ENCODE data around the gene ASPHD1. TPM values are rescaled to one million over a fixed set of nuclear protein-coding genes. Genes with fewer than 3 reads are reported as not detected.

ASPHD1 gene
- total and polyA plus RNA-seq, 2 of the 4 experiments (the other 2 are of a cell fraction) = 4.1 to 14.5 TPM

DNA sequence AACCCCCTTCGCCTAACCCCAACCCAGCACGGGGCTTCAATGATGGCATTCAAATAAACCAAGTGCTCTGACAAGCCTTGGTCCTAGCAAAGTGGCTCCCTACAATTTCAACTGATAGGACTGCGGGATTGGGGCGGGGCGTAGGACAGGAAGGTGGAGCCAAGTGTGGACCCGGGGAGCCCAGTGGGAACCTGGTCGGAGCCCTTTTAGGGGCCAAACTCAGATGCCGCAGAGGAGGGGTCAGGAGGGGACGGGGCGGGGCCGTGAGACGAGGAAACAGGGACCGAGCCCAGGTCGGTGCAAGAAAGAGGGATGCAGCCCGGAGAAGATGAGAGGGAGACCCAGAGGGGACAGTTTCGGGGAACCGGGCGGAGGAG lies 24.1 kb upstream of the ASPHD1 start:
- DNase-seq (no peak), ATAC-seq (ENCODE audit: low read depth) (peak; percentile 33)
- Histone ChIP-seq H3K56ac (ENCODE audit: extremely low read depth, insufficient read depth, low read length) (no peak overlapping the region), H2BK15ac (ENCODE audit: low read depth, low read length) (no peak overlapping the region), H3K36me3 (ENCODE audit: control insufficient read depth, insufficient read depth, low read length) (no peaks in the 10 kb centered on the region; the same call in 1 of the 2 replicates), H3K18ac (ENCODE audit: low read depth, low read length) (no peak overlapping the region), H2BK120ac (ENCODE audit: low read depth, low read length) (no peak overlapping the region), H3K79me1 (ENCODE audit: low read depth in 1 of 2, low read length in 2 of 2) (no peaks in the 10 kb centered on the region), H2AFZ (replicated peaks; ENCODE audit: low read length, poor library complexity) (peak overlapping the region; percentile 86), H2BK5ac (ENCODE audit: low read depth, low read length, poor library complexity, severe bottlenecking) (no peak overlapping the region), H2AK9ac (replicated peaks; ENCODE audit: low read depth, low read length, poor library complexity) (no peak overlapping the region), H3K4me3 (ENCODE audit: insufficient read depth, low read depth, low read length) (no peak overlapping the region), H3K27me3 (ENCODE audit: control insufficient read depth, insufficient read depth, low read length) (peaks cover 18% of the 10 kb centered on the region), H3K9ac (ENCODE audit: low read depth, low read length) (no peak overlapping the region), H4K20me1 (ENCODE audit: insufficient read depth, low read length) (peaks cover 3% of the 10 kb centered on the region; the same call in 1 of the 2 replicates), H3K4me1 (ENCODE audit: control insufficient read depth, insufficient read depth, low read length) (no peaks in the 10 kb centered on the region), H3K4me2 (ENCODE audit: low read depth, low read length) (peak overlapping the region; percentile 70), H3K14ac (replicated peaks; ENCODE audit: low read depth, low read length) (no peak overlapping the region), H3K23ac (ENCODE audit: low read depth, low read length) (no peak overlapping the region), H4K8ac (ENCODE audit: low read depth in 2 of 2, low read length in 2 of 2) (no peak overlapping the region), H4K91ac (ENCODE audit: insufficient read depth, low read depth, low read length) (no peak overlapping the region), H2BK20ac (ENCODE audit: low read depth, low read length) (no peak overlapping the region), H2AK5ac (ENCODE audit: low read depth, low read length) (no peak overlapping the region), H3K9me3 (ENCODE audit: control insufficient read depth, insufficient read depth, low read length) (no peaks in the 10 kb centered on the region), H3K4ac (ENCODE audit: low read depth, low read length) (no peak overlapping the region), H3K27ac (ENCODE audit: insufficient read depth, low read length) (no peak overlapping the region), H4K5ac (ENCODE audit: low read depth, low read length) (no peak overlapping the region), H3K9me1 (ENCODE audit: insufficient read depth, low read length) (no peaks in the 10 kb centered on the region)
- ChIA-PET CTCF (no interaction called here), POLR2A (ENCODE audit: unreplicated experiment) (no interaction called here)
- TF ChIP-seq SMC3 (IDR thresholded peaks at IDR 0.05; ENCODE audit: low read depth, low read length) (no peak), NFE2L2 (IDR thresholded peaks at IDR 0.05; ENCODE audit: low read depth, low read length) (no peak), BHLHE40 (IDR thresholded peaks at IDR 0.05; ENCODE audit: low read depth, low read length) (no peak), ELK1 (IDR thresholded peaks at IDR 0.05; ENCODE audit: borderline replicate concordance, low read depth, low read length) (no peak), RFX5 (IDR thresholded peaks at IDR 0.05; ENCODE audit: low read depth, low read length) (no peak), POLR2A (IDR thresholded peaks at IDR 0.05; ENCODE audit: low read depth, low read length) (no peak), RAD21 (IDR thresholded peaks at IDR 0.05; ENCODE audit: low read length) (no peak), RCOR1 (IDR thresholded peaks at IDR 0.05; ENCODE audit: insufficient replicate concordance, low read length) (no peak), MAZ (IDR thresholded peaks at IDR 0.05; ENCODE audit: borderline replicate concordance, low read depth, low read length) (no peak), MXI1 (IDR thresholded peaks at IDR 0.05; ENCODE audit: borderline replicate concordance, low read depth, low read length) (no peak), CHD1 (IDR thresholded peaks at IDR 0.05; ENCODE audit: low read depth, low read length) (no peak), CEBPB (IDR thresholded peaks at IDR 0.05; ENCODE audit: low read depth, low read length) (no peak), CTCF (conservative IDR thresholded peaks at IDR 0.05; ENCODE audit: low read depth, low read length) (no peak), FOS (IDR thresholded peaks at IDR 0.05; ENCODE audit: low read depth, low read length) (no peak), MAFK (IDR thresholded peaks at IDR 0.05; ENCODE audit: low read depth, low read length) (no peak)
- TF ChIP-seq, protein P1, sequence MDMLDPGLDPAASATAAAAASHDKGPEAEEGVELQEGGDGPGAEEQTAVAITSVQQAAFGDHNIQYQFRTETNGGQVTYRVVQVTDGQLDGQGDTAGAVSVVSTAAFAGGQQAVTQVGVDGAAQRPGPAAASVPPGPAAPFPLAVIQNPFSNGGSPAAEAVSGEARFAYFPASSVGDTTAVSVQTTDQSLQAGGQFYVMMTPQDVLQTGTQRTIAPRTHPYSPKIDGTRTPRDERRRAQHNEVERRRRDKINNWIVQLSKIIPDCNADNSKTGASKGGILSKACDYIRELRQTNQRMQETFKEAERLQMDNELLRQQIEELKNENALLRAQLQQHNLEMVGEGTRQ (IDR thresholded peaks at IDR 0.05; ENCODE audit: low read depth, low read length) = no peak
- 13% methylated on average over 10 of the region's 18 CpGs; no CpG with 5 or more reads in 1 of the 2 experiments for WGBS, 2 experiments (ENCODE audit: extremely low coverage in 2 of 2, insufficient read length in 1 of 2)
- no TSS peak for BruUV-seq (replicated peaks)
- intact Hi-C loops (cut with micrococcal nuclease) (no loop called here), dilution Hi-C loops (cut with HindIII; ENCODE audit: low sequenced_read_pairs, unreplicated experiment) (no loop called here), in situ Hi-C loops (cut with MboI; ENCODE audit: low sequenced_read_pairs) (no loop called here)

All from IMR-90 (cell line).